IPS-18c (cell line): ENCODE results near the gene TTLL3.
A peak's percentile ranks its signal among the peaks of the same experiment; 100 is the strongest.
"Not testable (repeated sequence)": the region's sequence is repeated elsewhere in the genome, so short reads cannot be mapped to it uniquely, and the experiment has no call there.

Experiments used
- H3K4me3 ChIP-seq: 2 replicates; pipeline ENCODE4 v1.7.0; 2013; ENCODE audit warnings: low read depth, mild to moderate bottlenecking, low read length, moderate library complexity; ENCODE audit not compliant: insufficient read depth
- H3K9me3 ChIP-seq: one replicate; pipeline ENCODE4 v1.6.1; 2013; ENCODE audit warnings: mild to moderate bottlenecking, low read length, moderate library complexity; ENCODE audit not compliant: control insufficient read depth, insufficient read depth

Gene TTLL3, protein sequence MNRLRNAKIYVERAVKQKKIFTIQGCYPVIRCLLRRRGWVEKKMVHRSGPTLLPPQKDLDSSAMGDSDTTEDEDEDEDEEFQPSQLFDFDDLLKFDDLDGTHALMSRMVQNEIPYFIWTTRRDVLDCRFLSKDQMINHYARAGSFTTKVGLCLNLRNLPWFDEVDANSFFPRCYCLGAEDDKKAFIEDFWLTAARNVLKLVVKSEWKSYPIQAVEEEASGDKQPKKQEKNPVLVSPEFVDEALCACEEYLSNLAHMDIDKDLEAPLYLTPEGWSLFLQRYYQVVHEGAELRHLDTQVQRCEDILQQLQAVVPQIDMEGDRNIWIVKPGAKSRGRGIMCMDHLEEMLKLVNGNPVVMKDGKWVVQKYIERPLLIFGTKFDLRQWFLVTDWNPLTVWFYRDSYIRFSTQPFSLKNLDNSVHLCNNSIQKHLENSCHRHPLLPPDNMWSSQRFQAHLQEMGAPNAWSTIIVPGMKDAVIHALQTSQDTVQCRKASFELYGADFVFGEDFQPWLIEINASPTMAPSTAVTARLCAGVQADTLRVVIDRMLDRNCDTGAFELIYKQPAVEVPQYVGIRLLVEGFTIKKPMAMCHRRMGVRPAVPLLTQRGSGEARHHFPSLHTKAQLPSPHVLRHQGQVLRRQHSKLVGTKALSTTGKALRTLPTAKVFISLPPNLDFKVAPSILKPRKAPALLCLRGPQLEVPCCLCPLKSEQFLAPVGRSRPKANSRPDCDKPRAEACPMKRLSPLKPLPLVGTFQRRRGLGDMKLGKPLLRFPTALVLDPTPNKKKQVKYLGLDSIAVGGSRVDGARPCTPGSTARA

DNA sequence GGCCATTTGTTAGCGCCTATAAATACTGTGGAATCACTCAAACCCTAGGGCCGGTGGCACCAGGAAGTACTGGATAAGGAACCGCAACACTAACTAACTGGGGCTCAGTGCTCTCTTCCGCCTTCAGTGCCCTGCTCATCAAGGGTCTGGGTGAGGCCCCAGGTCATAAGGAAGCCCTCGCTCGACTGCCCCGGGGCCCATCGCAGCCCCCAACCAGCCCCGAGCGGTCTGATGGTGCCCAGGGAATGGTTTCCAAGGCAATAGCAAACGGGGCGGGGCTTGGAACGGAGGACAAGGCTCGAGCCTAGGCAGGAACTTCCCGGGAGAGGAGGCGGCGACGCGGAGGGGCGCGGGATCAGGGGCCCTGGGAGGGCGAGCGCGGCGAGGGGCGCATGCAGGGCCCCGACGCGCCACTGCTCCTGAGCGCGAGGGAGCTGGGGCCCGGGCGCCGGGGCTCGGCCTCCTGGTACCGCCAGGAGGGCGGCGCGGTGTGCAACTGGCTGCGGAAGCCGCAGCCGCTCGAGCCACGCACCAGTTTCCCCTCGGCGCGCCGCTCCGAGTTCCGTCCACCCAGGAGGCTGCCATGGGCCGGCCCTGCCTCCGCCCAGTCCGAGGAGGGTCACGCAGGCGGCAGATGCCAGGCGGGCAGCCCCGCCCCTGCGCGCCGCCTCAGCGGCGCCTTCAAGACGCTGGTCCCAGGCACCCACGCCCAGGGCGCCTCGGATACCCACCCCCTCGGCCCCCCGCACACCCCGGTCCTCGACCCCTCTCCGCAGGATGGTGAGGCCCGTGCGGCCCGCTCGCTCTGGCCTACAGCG lies at the start of gene TTLL3:
TSS of gene TTLL3 (plus strand) at position 648 of the 818 bp plus-strand sequence. CDS start 400 bp downstream, outside the sequence.
- no peaks in the 10 kb centered on the region for H3K9me3 ChIP-seq
- peak within 1 kb of the TSS; percentile 77 for H3K4me3 ChIP-seq

DNA sequence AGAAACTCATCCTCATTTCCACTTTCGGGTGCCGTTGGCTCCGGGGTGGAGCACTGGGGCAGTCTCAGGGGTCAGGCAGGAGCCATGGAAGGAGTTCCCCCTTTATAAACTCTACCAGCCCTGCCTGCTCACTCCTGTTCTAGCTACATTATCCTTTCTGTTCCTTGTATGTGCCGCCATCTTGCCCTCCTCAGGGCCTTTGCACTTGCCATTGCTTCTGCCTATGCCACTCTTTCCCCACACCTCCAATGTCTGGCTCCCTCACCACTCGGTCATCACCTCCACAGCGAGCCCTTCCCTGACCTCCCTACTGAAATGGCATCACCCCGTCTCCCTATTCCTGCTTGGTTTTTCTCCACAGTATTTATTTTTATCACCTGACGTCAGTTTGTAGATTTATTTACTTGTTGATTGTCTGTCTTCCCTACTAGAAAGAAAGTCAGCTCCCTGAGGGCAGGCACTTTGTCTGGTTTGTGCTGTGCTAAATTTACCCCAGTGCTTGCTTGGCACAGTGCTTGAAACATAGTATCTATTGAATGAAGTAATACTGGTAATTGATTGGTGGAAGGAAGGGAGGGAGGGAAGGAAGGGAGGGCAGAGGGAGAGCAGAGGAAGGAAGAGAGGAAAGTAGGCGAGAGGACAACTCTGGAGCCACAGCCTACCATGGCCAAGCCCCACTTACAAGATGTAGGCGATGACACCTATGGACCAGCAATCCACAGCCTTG lies 49.1 kb upstream of the TTLL3 start:
- no peaks in the 10 kb centered on the region for H3K9me3 ChIP-seq

DNA sequence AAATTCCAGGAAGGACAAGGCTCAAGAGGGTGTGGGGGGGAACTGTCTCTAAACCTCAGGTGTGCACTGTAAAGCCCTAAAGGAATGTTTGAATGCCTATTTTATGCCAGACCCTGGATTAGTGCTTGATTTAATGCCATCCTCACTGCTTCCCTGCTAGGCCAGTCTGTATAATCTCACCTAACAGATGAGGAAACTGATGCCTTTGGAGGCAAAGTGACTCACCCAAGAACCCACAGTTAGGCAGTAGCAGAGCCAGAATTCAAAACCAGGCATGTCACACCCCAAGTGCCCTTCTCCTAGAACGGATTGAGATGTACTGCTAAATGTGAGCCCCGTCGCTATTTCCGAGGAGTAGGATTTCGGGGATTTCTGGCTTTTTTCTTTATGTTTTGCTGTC lies 48.1 kb upstream of the TTLL3 start:
- Histone ChIP-seq H3K4me3 (no peak overlapping the region), H3K9me3 (no peaks in the 10 kb centered on the region)

More for the DNA sequence above, 49.1 kb upstream of the TTLL3 start:
- no peak overlapping the region for H3K4me3 ChIP-seq

DNA sequence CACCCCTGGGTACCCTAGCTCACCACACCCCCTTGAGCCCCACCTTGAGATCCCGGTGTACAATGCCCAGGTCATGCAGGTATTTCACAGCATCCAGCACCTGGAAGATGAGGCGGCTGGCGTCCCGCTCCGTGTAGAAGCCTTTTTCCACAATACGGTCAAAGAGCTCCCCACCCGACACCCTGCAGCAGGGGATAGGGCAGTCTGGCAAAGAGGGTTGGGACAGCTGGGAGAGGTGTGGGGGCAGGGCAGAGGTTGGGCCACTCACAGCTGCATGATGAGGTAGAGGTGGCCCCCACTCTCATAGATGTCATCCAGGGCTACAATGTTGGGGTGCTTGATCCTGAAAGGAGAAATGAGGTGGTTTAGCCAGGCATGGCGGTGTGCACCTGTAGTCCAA lies 47.2 kb upstream of the TTLL3 start:
- Histone ChIP-seq H3K9me3 (no peaks in the 10 kb centered on the region), H3K4me3 (no peak overlapping the region)

DNA sequence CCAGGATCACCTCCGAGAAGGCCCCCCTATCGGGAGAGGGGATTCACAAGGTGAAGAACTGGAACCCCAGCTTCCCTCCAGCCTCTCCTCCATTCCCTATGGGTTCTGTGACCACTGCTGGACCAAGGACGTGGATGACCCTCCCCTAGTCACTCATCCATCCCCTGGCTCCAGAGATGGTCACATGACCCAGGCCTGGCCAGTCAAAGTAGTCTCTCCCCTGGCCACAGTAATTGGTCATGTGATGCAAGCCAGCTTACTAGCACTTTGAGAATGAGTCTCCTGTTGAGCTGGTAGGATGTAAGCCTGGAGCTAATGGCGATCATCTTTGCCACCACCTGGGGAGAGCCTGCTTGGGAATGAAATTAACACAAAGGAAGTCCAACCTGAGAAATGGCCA lies 44.2 kb upstream of the TTLL3 start:
- no peak overlapping the region for H3K4me3 ChIP-seq

DNA sequence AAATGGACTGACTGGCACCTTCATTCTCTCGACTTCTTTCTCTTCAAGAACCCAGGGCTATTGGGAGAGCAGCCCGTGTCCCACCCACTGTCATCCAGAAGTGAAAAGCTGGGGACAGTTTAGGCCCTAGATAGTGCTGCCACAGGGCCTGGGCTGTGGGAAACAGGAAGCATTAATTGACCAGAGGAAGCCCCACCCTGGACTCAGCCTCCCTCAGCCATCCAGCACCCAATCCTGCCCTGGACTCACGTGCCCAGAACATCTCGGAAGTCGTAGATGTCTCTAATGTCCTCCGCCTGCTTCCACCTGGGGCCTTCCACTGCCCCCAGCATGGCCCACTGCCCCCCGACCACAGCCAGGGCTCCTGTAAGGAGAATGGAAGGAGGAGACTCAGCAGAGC lies 42.6 kb upstream of the TTLL3 start:
- no peak overlapping the region for H3K4me3 ChIP-seq
- no peaks in the 10 kb centered on the region for H3K9me3 ChIP-seq

More for the DNA sequence above, 44.2 kb upstream of the TTLL3 start:
- H3K9me3 ChIP-seq = no peaks in the 10 kb centered on the region

DNA sequence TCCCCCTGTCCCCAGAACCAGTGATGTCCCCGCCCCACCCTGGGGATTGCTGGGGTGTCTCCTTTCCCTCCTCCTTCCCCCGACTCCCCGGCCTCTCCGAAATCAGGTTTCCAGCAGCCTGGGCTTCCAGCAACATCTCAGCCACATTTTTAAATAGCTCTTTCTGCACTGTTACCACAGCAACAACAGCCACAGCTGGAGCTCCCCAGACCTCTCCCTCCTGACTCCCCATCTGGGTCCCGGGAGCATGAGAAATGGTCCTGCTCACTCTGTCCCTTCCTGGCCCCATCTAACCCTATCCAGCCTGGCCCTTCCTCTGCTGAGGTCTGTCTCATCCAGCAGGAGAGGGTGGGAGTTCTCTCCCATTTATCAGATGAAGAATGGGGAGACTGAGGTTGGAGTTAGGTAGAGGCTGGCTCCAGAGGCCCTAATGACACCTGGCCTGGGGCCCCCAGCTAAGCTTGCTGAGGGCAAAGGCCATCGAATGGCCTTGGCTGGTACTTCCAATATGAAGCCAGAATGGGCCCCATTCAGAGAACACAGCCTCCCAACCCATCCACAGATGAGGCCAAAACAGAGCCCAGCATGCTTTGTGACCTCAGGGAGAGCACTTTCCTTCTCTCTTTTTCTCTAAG lies 41.8 kb upstream of the TTLL3 start:
- Histone ChIP-seq H3K4me3 (no peak overlapping the region), H3K9me3 (no peaks in the 10 kb centered on the region)

DNA sequence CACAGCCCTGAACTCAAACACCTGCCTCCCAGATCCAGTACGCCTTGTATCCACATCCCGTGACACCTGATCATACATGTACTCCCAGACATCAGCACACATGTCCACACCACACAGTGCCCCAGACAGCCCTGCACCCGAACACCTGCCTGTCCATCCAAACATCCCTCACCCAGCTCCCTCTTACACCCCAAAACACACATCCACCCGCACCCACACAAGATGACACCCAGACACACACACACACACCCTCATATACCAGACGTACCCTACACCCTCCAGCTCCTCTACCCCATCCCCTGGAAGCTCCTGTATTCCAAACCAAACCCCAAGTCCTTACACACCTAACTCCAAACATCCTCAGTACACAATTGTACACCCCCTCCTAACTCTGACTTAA lies 41.0 kb upstream of the TTLL3 start:
- H3K4me3 ChIP-seq = peak overlapping the region; percentile 63; the same call in 1 of the 2 replicates
- no peaks in the 10 kb centered on the region for H3K9me3 ChIP-seq

DNA sequence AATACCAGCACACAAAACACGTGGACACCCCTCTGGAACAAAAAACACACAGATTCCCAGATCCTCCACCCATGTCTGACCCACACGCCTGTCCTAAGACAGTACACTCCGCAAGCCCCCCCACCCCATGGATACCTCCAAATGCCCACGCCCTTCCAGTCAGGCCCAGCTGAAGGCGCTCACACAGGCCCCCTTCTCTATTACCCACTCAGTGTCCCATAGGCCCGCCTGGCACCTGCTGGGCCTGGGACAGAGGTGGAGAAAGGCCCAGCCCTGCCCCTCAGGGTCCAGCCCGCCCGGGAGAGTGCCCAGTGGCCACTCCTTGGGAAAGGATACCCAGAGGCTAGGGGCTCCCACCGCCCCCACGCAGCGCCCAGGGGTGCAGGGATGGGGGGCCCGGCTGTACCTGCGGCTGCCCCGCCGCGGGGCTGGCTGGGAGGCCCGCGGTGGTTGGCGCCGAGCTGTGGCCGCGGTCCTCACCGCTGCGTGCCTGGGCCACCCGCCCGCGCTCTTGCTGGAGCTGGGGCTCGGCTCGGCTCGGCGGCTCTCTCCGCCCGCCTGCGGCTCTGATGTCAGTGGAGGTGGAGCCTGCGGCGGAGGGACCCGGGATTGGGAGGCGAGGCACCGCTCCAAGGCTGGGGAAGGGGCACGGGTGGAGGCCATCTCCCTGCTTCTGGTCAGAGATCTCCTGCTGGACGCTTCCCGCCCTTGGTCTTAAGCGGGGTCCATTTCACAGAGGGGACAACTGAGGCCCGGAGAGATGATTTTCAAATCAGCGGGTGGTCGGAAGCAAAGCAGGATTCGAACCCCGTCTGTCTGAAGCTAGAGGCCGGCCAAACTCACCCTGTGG lies 40.4 kb upstream of the TTLL3 start, which contains the start of gene CAMK1:
TSS of gene CAMK1 (minus strand) at position 522 of the 850 bp plus-strand sequence. CDS start 2,198 bp downstream, outside the sequence.
- Histone ChIP-seq H3K9me3 (no peaks in the 10 kb centered on the region), H3K4me3 (peak within 1 kb of the TSS; percentile 63)

DNA sequence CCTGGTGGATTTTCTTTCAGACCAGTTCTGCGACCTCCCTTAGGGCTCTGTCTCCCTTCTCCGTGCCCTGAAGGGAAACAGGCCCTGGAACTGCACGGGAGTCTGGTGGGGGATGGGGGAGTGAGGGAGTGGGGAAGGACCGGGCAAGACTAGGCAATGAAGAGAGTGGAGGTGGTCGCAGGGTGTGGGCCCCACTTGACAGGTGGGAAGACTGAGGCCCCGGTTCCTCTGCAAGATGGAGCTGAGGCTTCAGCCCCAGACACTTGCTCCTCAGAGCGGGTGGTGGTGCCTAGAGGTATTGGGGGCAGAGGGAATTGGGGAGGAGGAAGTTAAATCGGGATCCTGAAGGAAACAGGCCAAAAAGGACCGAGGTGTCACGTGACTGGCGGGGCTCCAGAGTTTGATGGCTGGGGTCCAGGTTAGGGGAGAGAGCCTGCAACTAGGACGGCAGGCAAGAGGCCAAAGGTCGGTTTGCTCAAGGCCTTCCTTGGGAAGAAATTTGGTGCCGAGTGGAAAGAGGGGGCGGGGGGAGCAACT lies 39.7 kb upstream of the TTLL3 start:
- Histone ChIP-seq H3K4me3 (peak overlapping the region; percentile 63), H3K9me3 (no peaks in the 10 kb centered on the region)

DNA sequence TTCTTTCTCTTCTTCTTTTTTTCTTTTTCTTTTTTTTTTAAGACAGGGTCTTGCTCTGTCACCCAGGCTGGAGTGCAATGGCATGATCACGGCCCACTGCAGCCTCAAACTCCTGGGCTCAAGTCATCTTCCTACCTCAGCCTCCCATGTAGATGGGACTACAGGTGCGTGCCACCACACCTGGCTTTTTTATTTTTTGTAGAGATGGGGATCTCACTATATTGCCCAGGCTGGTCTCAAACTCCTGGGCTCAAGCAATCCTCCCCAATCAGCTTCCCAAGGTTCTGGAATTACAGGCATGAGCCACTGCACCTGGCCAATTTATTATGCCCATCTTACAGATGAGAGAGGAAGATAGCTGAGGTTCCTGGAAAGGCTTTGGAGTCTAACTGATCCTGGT lies 39.1 kb upstream of the TTLL3 start:
- not testable (repeated sequence) for H3K9me3 ChIP-seq, H3K4me3 ChIP-seq

DNA sequence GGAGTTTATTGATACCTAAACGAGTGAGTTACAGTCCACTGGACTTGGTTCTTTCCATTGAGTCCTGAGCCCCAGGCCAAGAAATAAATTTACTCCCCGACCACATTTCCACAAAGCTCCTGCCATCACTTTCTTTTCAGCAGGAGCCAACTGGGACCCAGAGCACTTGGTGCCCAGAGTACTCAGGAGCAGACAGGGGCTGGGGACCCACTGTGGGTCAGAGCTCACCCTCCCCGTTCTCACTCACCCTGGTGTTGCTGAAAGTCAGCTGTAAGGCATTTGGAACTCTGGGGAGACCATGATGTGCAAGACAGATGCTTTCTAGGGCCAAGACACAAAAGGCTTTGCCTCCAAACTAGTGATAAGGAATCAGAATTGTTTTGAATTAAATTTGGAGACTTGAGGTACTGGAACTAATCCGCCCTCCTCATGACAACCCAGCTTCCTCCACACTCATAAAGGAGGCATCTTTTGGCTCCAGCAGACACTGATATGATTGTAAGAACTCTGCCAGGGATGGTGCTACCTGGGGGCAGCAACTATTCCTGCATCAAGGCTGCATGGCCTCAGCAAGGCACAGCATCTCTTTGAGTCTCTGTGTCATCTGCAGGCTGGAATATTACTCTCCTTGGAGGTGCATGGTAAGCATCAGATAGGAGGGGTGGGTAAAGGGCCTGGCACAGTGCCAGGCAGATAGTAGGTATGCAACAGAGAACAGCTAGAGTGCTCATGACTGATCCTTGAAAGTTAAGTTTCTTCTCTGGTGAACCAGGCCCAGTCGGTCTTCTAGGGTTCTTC lies 33.0 kb upstream of the TTLL3 start:
- no peak overlapping the region for H3K4me3 ChIP-seq

DNA sequence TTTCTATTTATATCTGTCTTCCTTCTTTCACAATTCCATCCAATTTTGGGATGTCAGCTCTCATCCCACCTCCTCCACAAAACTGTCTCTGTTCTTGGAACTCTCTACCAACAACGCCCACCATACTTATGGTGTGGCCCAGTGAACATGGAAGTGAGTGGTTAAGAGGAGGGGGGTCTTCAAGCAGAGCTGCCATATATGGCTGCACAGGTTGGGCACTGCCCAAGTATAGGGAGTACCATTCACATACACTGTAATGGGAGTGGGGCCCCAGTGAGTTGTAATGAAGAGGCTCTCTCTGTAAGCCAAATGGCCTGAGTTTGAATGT lies 32.4 kb upstream of the TTLL3 start:
- Histone ChIP-seq H3K9me3 (peaks cover 2% of the 10 kb centered on the region), H3K4me3 (no peak overlapping the region)

More for the DNA sequence above, 33.0 kb upstream of the TTLL3 start:
- peaks cover 2% of the 10 kb centered on the region for H3K9me3 ChIP-seq

DNA sequence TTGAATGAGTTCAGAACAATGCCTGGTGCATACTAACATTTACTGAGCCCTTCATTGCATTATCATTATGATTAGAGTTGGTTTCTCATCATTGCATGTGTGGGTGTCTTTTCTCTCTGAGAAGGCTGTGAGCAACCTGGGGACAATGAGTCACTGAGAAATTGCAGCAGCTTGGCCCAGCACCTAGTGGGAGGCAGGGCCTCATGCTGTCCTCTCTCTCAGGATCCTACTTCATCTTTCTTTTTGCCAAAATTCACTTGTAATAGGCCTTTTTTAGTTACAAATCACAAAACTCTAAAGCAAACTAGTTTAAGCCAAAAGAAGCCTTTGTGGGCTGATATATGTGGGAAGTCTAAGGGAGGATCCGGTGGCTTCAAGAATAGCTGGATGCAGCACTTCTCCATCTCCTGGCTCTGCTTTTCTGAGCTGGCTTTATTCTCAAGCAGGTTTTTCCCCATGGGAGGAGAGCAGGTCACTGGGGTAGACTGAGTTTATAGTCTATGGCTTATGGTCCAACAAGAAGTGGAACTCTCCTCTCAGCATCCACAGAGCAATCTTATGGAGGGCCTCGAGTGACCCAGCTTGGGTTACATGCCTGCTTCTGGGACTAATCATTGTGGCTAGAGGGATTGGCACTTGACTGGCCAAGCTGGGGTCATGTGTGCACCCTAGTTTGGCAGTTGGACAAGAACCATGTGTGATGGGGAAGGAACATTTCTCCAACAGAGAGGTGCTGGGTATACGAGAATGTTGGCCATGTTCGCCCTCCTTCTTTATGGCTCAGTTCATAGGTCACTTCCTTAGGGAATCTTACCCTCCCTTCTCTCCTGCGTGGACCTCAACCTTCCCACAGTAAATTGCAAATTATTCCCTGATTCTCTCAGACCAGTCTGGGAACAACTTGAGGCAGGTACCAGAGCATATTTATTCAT lies 31.7 kb upstream of the TTLL3 start:
- H3K9me3 ChIP-seq = peaks cover 2% of the 10 kb centered on the region
- H3K4me3 ChIP-seq = no peak overlapping the region
